Fibroblast of lung (primary cell): ENCODE data around the gene NR2F6.
A peak's percentile ranks its signal among the peaks of the same experiment; 100 is the strongest.

Experiments used
- EZH2 ChIP-seq: IDR thresholded peaks from 2 replicates; pipeline ENCODE4 v1.5.1; 2012; ENCODE audit warnings: low read length, control low read depth, mild to moderate bottlenecking; ENCODE audit errors: missing control alignments
- TF ChIP-seq, protein P1 (sequence below), 2 donors: IDR thresholded peaks in 1 of 2; conservative IDR thresholded peaks in 1 of 2; 1 replicate in 1 of 2; 2 replicates in 1 of 2; pipeline ENCODE4 v1.5.1; 2011 to 2012; ENCODE audit warnings: low read length in 2 of 2, control low read depth in 1 of 2, inconsistent platforms in 1 of 2, low read depth in 1 of 2, mild to moderate bottlenecking in 1 of 2

DNA sequence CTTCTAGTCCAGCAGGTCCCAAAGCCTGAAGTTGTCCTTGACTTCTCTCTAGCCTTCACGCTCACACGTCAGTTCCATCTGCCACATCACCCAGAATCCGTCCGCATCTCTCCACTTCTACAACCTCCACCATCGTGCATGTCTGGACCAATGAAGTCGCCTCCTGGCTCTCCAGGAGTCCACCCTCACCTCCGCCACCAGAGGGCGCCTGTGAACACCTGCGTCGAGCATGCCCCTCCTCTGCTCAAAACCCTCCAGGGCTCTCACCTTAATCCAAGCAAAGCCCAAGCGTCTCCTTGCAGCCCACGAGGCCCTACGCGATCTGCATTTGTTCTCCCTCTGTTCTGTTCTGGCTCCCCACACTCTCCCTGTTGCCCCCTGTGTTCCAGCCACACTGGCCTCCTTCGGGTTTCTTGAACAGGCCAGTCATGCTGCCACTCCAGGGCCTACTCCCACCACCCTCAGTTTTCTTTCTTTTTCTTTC is 15.2 kb upstream of the NR2F6 start:
- TF ChIP-seq, protein P1, sequence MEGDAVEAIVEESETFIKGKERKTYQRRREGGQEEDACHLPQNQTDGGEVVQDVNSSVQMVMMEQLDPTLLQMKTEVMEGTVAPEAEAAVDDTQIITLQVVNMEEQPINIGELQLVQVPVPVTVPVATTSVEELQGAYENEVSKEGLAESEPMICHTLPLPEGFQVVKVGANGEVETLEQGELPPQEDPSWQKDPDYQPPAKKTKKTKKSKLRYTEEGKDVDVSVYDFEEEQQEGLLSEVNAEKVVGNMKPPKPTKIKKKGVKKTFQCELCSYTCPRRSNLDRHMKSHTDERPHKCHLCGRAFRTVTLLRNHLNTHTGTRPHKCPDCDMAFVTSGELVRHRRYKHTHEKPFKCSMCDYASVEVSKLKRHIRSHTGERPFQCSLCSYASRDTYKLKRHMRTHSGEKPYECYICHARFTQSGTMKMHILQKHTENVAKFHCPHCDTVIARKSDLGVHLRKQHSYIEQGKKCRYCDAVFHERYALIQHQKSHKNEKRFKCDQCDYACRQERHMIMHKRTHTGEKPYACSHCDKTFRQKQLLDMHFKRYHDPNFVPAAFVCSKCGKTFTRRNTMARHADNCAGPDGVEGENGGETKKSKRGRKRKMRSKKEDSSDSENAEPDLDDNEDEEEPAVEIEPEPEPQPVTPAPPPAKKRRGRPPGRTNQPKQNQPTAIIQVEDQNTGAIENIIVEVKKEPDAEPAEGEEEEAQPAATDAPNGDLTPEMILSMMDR (conservative IDR thresholded peaks at IDR 0.05 in 1 of 2, IDR thresholded peaks at IDR 0.05 in 1 of 2; ENCODE audit: low read depth in 1 of 2, low read length in 2 of 2) = peak; percentile 78 to 94
- no peak for TF ChIP-seq EZH2
